Measurements from ENCODE around the gene PHC2. TPM values are rescaled to one million over a fixed set of nuclear protein-coding genes. Genes with fewer than 3 reads are reported as not detected.

PHC2 gene
- total RNA-seq, 1 donor from 2014 or later = 155 TPM

DNA sequence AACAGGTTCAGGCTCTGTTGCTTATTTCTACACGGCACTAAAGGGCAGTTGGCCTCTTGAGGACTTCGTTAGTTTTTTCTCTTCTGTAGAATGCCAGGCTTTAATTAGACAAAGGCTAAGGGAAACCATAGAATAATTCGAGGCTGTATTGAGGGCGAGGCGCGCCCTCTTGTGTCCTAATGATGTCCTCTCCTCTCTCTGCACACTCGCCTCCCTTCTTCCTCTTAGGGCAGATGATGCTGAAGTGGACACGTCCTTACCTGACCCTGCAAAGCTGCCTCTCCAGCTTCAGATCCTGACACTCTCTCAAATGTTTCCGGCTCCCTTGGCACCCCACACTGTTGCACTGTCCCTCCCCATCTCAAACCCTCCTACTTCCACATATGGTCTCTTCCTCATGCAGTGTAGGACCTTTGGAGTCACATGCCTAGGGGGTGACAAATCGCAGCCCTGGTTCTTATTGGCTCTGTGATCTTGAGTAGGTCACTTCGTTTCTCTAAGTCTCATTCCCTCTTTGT, 39.7 kb upstream of the PHC2 start:
- TF ChIP-seq, protein P1, sequence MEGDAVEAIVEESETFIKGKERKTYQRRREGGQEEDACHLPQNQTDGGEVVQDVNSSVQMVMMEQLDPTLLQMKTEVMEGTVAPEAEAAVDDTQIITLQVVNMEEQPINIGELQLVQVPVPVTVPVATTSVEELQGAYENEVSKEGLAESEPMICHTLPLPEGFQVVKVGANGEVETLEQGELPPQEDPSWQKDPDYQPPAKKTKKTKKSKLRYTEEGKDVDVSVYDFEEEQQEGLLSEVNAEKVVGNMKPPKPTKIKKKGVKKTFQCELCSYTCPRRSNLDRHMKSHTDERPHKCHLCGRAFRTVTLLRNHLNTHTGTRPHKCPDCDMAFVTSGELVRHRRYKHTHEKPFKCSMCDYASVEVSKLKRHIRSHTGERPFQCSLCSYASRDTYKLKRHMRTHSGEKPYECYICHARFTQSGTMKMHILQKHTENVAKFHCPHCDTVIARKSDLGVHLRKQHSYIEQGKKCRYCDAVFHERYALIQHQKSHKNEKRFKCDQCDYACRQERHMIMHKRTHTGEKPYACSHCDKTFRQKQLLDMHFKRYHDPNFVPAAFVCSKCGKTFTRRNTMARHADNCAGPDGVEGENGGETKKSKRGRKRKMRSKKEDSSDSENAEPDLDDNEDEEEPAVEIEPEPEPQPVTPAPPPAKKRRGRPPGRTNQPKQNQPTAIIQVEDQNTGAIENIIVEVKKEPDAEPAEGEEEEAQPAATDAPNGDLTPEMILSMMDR (conservative IDR thresholded peaks at IDR 0.05) = peak; percentile 89
- no peak overlapping the region for H3K27ac Mint-ChIP-seq (ENCODE audit: unreplicated experiment)
- H3K9me3 Mint-ChIP-seq = no peaks in the 10 kb centered on the region
- DNase-seq (ENCODE audit: low read depth, low spot score) = peak; percentile 66
- H3K27me3 Mint-ChIP-seq (ENCODE audit: low read depth) = no peaks in the 10 kb centered on the region
- no peaks in the 10 kb centered on the region for H3K36me3 Mint-ChIP-seq (ENCODE audit: low read depth)
- H3K4me3 Mint-ChIP-seq = peak overlapping the region; percentile 68
- peaks cover 24% of the 10 kb centered on the region for H3K4me1 Mint-ChIP-seq

GRCh38 chr1:33469691-33470090, 38.8 kb upstream of the PHC2 start:
- H3K4me3 Mint-ChIP-seq = no peak overlapping the region
- H3K27ac Mint-ChIP-seq (ENCODE audit: unreplicated experiment) = no peak overlapping the region
- H3K9me3 Mint-ChIP-seq = no peaks in the 10 kb centered on the region
- TF ChIP-seq, protein P1 (conservative IDR thresholded peaks at IDR 0.05) = no peak
- H3K36me3 Mint-ChIP-seq (ENCODE audit: low read depth) = no peaks in the 10 kb centered on the region
- H3K4me1 Mint-ChIP-seq = peaks cover 24% of the 10 kb centered on the region
- DNase-seq (ENCODE audit: low read depth, low spot score) = no peak
- H3K27me3 Mint-ChIP-seq (ENCODE audit: low read depth) = no peaks in the 10 kb centered on the region

GRCh38 chr1:33468967-33469366, 38.1 kb upstream of the PHC2 start:
- Mint-ChIP-seq H3K4me1 (peaks cover 24% of the 10 kb centered on the region), H3K36me3 (ENCODE audit: low read depth) (no peaks in the 10 kb centered on the region), H3K4me3 (no peak overlapping the region), H3K9me3 (no peaks in the 10 kb centered on the region), H3K27me3 (ENCODE audit: low read depth) (no peaks in the 10 kb centered on the region), H3K27ac (ENCODE audit: unreplicated experiment) (no peak overlapping the region)
- no peak for DNase-seq (ENCODE audit: low read depth, low spot score)
- TF ChIP-seq, protein P1 (conservative IDR thresholded peaks at IDR 0.05) = no peak

DNA sequence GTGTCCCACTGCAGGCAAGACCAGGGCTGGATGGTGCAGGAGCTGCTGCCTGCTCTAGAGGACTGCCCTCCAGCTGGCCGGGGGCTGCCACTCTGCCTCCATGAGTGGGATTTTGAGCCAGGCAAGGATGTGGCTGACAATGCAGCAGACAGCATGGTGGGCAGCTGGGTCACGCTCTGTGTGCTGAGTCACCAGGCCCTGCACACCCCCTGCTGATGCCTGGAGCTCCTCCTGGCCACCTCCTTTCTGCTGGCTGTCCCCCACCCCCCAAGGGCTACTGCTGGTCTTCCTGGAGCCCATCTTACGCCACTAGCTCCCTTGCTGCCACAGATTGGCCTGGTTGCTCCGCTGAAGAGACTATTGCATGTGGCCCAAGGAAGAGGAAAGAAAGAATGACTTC, 37.6 kb upstream of the PHC2 start:
- peaks cover 22% of the 10 kb centered on the region for H3K4me1 Mint-ChIP-seq
- H3K27me3 Mint-ChIP-seq (ENCODE audit: low read depth) = no peaks in the 10 kb centered on the region
- no peak for DNase-seq (ENCODE audit: low read depth, low spot score)
- no peaks in the 10 kb centered on the region for H3K36me3 Mint-ChIP-seq (ENCODE audit: low read depth)
- no peak overlapping the region for H3K27ac Mint-ChIP-seq (ENCODE audit: unreplicated experiment)
- TF ChIP-seq, protein P1 (conservative IDR thresholded peaks at IDR 0.05) = no peak
- no peak overlapping the region for H3K4me3 Mint-ChIP-seq
- no peaks in the 10 kb centered on the region for H3K9me3 Mint-ChIP-seq

- TF ChIP-seq, protein P1 (conservative IDR thresholded peaks at IDR 0.05) = no peak
- Mint-ChIP-seq H3K27ac (ENCODE audit: unreplicated experiment) (no peak overlapping the region), H3K36me3 (ENCODE audit: low read depth) (no peaks in the 10 kb centered on the region)
Measured at GRCh38 chr1:33468011-33468410, 37.1 kb upstream of the PHC2 start.

More at GRCh38 chr1:33468011-33468410, 37.1 kb upstream of the PHC2 start:
- Mint-ChIP-seq H3K4me1 (peaks cover 17% of the 10 kb centered on the region), H3K9me3 (no peaks in the 10 kb centered on the region), H3K27me3 (ENCODE audit: low read depth) (no peaks in the 10 kb centered on the region), H3K4me3 (no peak overlapping the region)
- DNase-seq (ENCODE audit: low read depth, low spot score) = no peak

All from neural crest cell (in vitro differentiated cells).